Nephron progenitor cell (in vitro differentiated cells): ENCODE results near the gene ACP1.

Source experiments
- DNase-seq: peaks from one replicate; pipeline ENCODE4 v3.0.0; 2021
- H3K27ac Mint-ChIP-seq: 2 replicates; pipeline ENCODE4 v1.8.0; 2021; ENCODE audit warnings: mild to moderate bottlenecking, moderate library complexity, mixed read lengths
- H3K27me3 Mint-ChIP-seq: 2 replicates; pipeline ENCODE4 v1.8.0; 2021; ENCODE audit warnings: mild to moderate bottlenecking, low read depth, mixed read lengths; ENCODE audit not compliant: poor library complexity
- H3K36me3 Mint-ChIP-seq: 2 replicates; pipeline ENCODE4 v1.8.0; 2021; ENCODE audit warnings: low read depth, mixed read lengths
- H3K4me1 Mint-ChIP-seq: 2 replicates; pipeline ENCODE4 v1.8.0; 2021; ENCODE audit warnings: mixed read lengths
- H3K4me3 Mint-ChIP-seq: 2 replicates; pipeline ENCODE4 v1.8.0; 2021; ENCODE audit warnings: mild to moderate bottlenecking, moderate library complexity, mixed read lengths
- H3K9me3 Mint-ChIP-seq: 2 replicates; pipeline ENCODE4 v1.8.0; 2021; ENCODE audit warnings: mild to moderate bottlenecking, moderate library complexity, mixed read lengths
- CTCF ChIP-seq: fragments of 200-600 bp; sonication (generic); IDR thresholded peaks from 2 replicates; pipeline ENCODE4 v1.5.0; 2021; ENCODE audit warnings: antibody characterized with exemption

Gene ACP1

GRCh38 chr2:319059-319600, 54.4 kb downstream of the ACP1 start:
- TF ChIP-seq CTCF, result no peak
- Mint-ChIP-seq H3K27me3 (peaks cover 11% of the 10 kb centered on the region), H3K36me3 (no peaks in the 10 kb centered on the region), H3K9me3 (peaks cover under 1% of the 10 kb centered on the region), H3K4me3 (no peak overlapping the region), H3K27ac (no peak overlapping the region), H3K4me1 (peaks cover 44% of the 10 kb centered on the region)
- DNase-seq, result no peak

GRCh38 chr2:320561-320960, 55.8 kb downstream of the ACP1 start:
- DNase-seq, result no peak
- no peaks in the 10 kb centered on the region for H3K36me3 Mint-ChIP-seq
- peaks cover 11% of the 10 kb centered on the region for H3K27me3 Mint-ChIP-seq
- TF ChIP-seq CTCF, result no peak
- peaks cover 31% of the 10 kb centered on the region for H3K4me1 Mint-ChIP-seq
- H3K4me3 Mint-ChIP-seq, result no peak overlapping the region
- H3K27ac Mint-ChIP-seq, result no peak overlapping the region
- peaks cover 5% of the 10 kb centered on the region for H3K9me3 Mint-ChIP-seq

DNA sequence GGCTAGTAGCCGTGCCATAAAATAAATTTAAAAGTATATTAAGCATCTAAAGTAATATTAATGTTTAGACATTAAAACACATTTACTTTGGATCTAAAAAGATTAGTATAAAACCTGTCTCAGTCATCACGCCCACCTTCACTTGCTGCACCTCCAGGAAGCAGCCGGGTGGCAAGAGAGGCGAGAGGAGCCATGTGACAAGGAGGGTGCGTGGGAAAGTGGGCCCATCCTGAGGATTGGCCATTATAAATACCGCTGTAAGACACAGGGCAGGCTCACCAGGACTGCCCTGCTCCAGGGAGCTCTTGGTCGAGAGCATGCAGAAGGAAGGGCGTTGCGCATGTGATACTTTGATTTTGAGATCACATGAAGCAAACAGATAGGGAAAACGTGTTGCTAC, 57.6 kb downstream of the ACP1 start:
- H3K36me3 Mint-ChIP-seq, result no peaks in the 10 kb centered on the region
- H3K27me3 Mint-ChIP-seq, result peaks cover 11% of the 10 kb centered on the region
- no peak for DNase-seq
- no peak overlapping the region for H3K4me3 Mint-ChIP-seq
- no peak for TF ChIP-seq CTCF
- peaks cover 19% of the 10 kb centered on the region for H3K9me3 Mint-ChIP-seq
- no peak overlapping the region for H3K27ac Mint-ChIP-seq
- H3K4me1 Mint-ChIP-seq, result peaks cover 23% of the 10 kb centered on the region

DNA sequence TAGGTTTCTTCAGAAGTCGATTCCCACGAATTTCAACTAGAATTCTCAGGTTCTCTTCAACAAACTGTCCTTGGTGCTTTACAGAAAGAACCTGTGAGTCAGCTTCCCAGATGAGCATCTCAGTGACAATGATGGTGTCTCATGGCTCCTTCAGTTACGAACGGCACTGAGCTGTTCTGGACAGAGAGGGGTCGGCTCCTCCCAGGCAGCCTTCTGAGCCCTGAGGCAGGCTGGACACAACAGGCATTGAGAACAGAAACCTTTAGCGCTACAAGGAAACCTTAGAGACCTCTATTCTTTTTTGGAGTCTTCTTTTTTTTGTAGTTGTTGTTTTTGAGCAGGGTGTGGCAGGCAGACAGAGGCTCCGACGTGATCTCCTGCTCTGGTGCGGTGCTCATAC, 58.3 kb downstream of the ACP1 start:
- H3K36me3 Mint-ChIP-seq, result no peaks in the 10 kb centered on the region
- H3K9me3 Mint-ChIP-seq, result peaks cover 26% of the 10 kb centered on the region
- no peak overlapping the region for H3K4me3 Mint-ChIP-seq
- TF ChIP-seq CTCF, result no peak
- DNase-seq, result no peak
- peaks cover 16% of the 10 kb centered on the region for H3K4me1 Mint-ChIP-seq
- H3K27ac Mint-ChIP-seq, result no peak overlapping the region
- peaks cover 11% of the 10 kb centered on the region for H3K27me3 Mint-ChIP-seq
